HG03442 (cell line): Measurements from ENCODE around the gene GCK.
A peak's percentile ranks its signal among the peaks of the same experiment; 100 is the strongest.

Source experiments
- ATAC-seq: cut with Tn5 transposase; IDR thresholded peaks from one replicate; pipeline ENCODE4 v1.9.1; 2021; ENCODE audit warnings: mild to moderate bottlenecking, moderate library complexity; ENCODE audit not compliant: unreplicated experiment

GCK gene

GRCh38 chr7:44097064-44097932 is 91.9 kb downstream of the GCK start:
- ATAC-seq, result peak; percentile 49

GRCh38 chr7:44096326-44096881 is 92.8 kb downstream of the GCK start:
- ATAC-seq, result no peak

- no peak for ATAC-seq
Observed at GRCh38 chr7:44095781-44096180, 93.5 kb downstream of the GCK start.

GRCh38 chr7:44094883-44095592 is 94.2 kb downstream of the GCK start:
- no peak for ATAC-seq

- no peak for ATAC-seq
Observed at GRCh38 chr7:44094365-44094764, 94.9 kb downstream of the GCK start.
